Measurements from ENCODE around the gene LHX5. TPM values are rescaled to one million over a fixed set of nuclear protein-coding genes. Genes with fewer than 3 reads are reported as not detected.

Gene LHX5
- total RNA-seq, 1 experiment from 2014 or later = 1.9 TPM

DNA sequence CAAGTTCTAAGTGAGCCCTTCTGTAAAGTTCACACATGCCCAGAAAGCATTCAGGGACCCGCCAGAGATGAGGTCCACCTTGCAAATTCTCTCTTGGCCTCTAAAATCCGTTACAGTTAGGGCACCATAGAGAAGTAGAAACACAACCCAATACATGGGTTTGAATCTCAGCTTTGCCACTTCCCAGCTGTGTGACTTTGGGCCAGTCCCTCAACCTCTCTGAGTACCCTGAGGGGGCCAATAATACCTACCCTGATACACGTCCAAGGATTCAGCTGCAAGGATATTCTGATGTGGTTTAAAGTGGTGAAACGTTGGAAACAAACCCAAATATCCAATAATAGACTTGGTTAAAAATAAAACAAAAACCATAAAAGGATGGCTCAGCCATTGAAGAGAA is 11.7 kb downstream of the LHX5 start:
- H4K91ac ChIP-seq (ENCODE audit: insufficient read length, low read depth, low read length) = no peak overlapping the region
- no CpG with 5 or more reads among the region's 4 CpGs for WGBS (ENCODE audit: extremely low coverage, insufficient read length, low lambda C conversion rate)
- Mint-ChIP-seq H3K9me3 (peaks cover 0 to 2% of the 10 kb centered on the region in 2 experiments; a peak in 2 of 5 replicates), H3K36me3 (ENCODE audit: insufficient read depth in 1 of 3, low read depth in 3 of 3) (peaks cover 0 to 10% (median 2%) of the 10 kb centered on the region in 3 experiments; a peak in 4 of 7 replicates), H3K4me3 (no peak overlapping the region), H3K4me1 (peaks cover 30 to 33% of the 10 kb centered on the region in 2 experiments), H3K27me3 (ENCODE audit: low read depth) (peaks cover 81% of the 10 kb centered on the region), H3K27ac (no peak overlapping the region)
- no peak overlapping the region for H4K5ac ChIP-seq (ENCODE audit: insufficient read length, low read depth, low read length)
- no peaks in the 10 kb centered on the region; the same call in 1 of the 2 replicates for H3K4me1 ChIP-seq (ENCODE audit: insufficient read depth, low read length)
- no peak overlapping the region for H2BK12ac ChIP-seq (ENCODE audit: insufficient read length, low read depth, low read length)
- H3K23ac ChIP-seq (ENCODE audit: insufficient read length, low read depth, low read length) = no peak overlapping the region
- no peak overlapping the region for H3K14ac ChIP-seq (ENCODE audit: insufficient read depth, low read length)
- no peak overlapping the region for H2BK5ac ChIP-seq (ENCODE audit: insufficient read length, low read length)
- no peak overlapping the region for H3K27ac ChIP-seq (ENCODE audit: insufficient read length, low read depth, low read length)
- H2AFZ ChIP-seq (ENCODE audit: low read length) = no peak overlapping the region
- DNase-seq = no peak
- no peak overlapping the region for H4K8ac ChIP-seq (replicated peaks; ENCODE audit: insufficient read length, low read depth, low read length)
- no peak overlapping the region for H3T11ph ChIP-seq (ENCODE audit: low read length)
- H2AK5ac ChIP-seq (ENCODE audit: insufficient read length, low read length) = no peak overlapping the region
- TF ChIP-seq, protein P1, sequence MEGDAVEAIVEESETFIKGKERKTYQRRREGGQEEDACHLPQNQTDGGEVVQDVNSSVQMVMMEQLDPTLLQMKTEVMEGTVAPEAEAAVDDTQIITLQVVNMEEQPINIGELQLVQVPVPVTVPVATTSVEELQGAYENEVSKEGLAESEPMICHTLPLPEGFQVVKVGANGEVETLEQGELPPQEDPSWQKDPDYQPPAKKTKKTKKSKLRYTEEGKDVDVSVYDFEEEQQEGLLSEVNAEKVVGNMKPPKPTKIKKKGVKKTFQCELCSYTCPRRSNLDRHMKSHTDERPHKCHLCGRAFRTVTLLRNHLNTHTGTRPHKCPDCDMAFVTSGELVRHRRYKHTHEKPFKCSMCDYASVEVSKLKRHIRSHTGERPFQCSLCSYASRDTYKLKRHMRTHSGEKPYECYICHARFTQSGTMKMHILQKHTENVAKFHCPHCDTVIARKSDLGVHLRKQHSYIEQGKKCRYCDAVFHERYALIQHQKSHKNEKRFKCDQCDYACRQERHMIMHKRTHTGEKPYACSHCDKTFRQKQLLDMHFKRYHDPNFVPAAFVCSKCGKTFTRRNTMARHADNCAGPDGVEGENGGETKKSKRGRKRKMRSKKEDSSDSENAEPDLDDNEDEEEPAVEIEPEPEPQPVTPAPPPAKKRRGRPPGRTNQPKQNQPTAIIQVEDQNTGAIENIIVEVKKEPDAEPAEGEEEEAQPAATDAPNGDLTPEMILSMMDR (conservative IDR thresholded peaks at IDR 0.05) = no peak
- H3K4ac ChIP-seq (ENCODE audit: low read depth, low read length) = no peak overlapping the region
- H3K4me2 ChIP-seq (ENCODE audit: insufficient read depth, insufficient read length, low read length) = no peak overlapping the region
- H3K27me3 ChIP-seq (ENCODE audit: insufficient read depth, low read length) = peaks cover 26% of the 10 kb centered on the region
- H3K9me3 ChIP-seq (ENCODE audit: control insufficient read depth, low read depth, low read length) = no peaks in the 10 kb centered on the region
- no peaks in the 10 kb centered on the region for H4K20me1 ChIP-seq (ENCODE audit: control insufficient read depth, insufficient read depth, insufficient read length)
- no peak overlapping the region for H3K56ac ChIP-seq (ENCODE audit: insufficient read length, low read depth, low read length)
- H3K9ac ChIP-seq (ENCODE audit: extremely low read depth, insufficient read length, low read length) = no peak overlapping the region
- H2BK15ac ChIP-seq (ENCODE audit: low read depth, low read length) = no peak overlapping the region
- H2BK20ac ChIP-seq (ENCODE audit: low read depth, low read length, poor library complexity, severe bottlenecking) = no peak overlapping the region
- H3K18ac ChIP-seq (ENCODE audit: insufficient read length, low read depth, low read length) = no peak overlapping the region
- H3K79me2 ChIP-seq (ENCODE audit: insufficient read depth, low read length) = no peaks in the 10 kb centered on the region
- peaks cover 4% of the 10 kb centered on the region for H3K23me2 ChIP-seq (ENCODE audit: insufficient read length, low read depth, low read length, poor library complexity, severe bottlenecking)
- H3K79me1 ChIP-seq (ENCODE audit: insufficient read depth, low read depth, low read length, poor library complexity, severe bottlenecking) = no peaks in the 10 kb centered on the region
- H2BK120ac ChIP-seq (ENCODE audit: low read depth, low read length, poor library complexity, severe bottlenecking) = no peak overlapping the region
